Stromal cell of bone marrow (primary cell): ENCODE measurements around the gene TMEM131.

Source experiments
- DNase-seq: peaks from one replicate; pipeline ENCODE4 v3.0.0-alpha.2; 2012; ENCODE audit warnings: low read depth

TMEM131 gene

GRCh38 chr2:98020516-98020915 lies 24.8 kb upstream of the TMEM131 start:
- no peak for DNase-seq

DNA sequence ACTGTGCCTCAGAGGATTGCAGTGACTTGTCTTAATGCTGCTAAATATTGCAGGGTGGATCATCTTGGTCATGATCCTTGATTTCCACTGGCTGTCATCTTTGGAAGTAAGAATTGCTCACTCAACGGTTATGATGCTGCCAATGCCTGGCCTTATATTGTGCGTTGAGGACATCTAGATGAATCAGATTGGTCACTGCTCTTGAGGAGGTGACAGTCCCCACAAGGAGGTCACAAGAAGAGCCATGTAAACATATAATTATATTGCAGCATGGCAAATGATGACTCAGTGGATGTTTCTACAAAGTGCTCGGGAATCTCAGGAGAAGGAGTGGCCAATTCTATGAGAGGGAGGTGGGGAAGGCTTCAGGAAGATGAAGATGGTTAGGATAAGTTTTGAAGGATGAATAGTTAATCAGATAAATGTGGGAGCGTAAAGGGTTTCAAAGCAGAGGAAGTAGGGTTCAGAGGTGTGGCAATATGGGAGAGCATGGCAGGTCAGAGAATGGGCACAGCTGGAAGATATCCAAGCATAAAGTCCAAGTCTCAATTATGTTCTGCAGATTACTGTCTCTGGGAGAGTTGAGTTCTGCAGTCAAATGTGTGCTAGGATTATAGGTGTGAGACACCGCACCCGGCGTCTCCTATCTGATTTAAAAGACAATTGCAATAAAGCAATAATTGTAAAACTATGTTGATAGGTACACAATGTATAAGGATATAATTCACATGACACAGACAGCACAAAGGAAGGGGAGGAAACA lies 21.3 kb upstream of the TMEM131 start:
- no peak for DNase-seq

GRCh38 chr2:98015671-98016070 lies 19.9 kb upstream of the TMEM131 start:
- DNase-seq: no peak

DNA sequence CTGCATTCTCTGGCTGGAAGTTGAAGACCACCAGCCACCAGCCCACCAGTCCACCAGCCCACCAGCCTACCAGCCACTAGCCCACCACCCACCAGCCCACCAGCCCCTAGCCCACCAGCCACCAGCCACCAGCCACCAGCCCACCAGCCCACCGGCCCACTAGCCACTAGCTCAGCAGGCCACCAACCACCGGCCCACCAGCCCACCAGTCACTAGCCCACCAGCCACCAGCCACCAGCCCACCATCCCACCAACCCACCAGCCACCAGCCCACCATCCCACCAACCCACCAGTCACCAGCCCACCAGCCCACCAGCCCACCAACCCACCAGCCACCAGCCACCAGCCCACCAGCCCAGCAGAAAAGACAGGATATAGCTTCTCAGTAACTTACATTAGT lies 18.6 kb upstream of the TMEM131 start:
- DNase-seq: no peak

DNA sequence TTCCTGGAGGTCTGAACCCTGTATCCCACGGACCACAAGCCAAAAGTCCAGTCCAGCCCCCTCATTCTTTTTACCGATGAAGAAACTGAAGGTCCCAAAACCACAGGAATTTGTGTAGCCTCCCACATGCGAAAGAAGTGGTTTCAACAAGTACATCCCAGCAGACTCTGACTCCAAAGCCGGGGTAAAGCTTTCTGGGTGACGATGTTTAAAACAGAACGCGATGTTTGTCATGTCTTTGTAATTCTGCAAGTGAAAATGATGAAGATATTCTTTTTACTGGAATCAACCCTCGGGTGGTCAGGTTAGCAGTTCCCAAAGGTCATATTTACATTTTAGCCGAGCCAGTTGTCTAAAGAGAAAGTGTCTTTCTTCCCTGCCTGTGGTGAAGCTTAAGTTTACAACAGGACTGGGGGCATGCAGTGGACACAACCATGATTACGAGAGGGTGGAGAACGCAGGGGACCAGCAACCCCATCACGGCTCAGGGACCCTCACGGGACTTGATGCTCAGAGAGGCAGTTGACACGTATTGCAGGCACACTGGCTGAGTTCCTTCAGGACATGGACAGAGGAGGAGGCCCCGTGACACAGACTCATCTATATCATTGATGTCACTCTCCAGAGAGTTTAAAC lies 17.8 kb upstream of the TMEM131 start:
- no peak for DNase-seq

DNA sequence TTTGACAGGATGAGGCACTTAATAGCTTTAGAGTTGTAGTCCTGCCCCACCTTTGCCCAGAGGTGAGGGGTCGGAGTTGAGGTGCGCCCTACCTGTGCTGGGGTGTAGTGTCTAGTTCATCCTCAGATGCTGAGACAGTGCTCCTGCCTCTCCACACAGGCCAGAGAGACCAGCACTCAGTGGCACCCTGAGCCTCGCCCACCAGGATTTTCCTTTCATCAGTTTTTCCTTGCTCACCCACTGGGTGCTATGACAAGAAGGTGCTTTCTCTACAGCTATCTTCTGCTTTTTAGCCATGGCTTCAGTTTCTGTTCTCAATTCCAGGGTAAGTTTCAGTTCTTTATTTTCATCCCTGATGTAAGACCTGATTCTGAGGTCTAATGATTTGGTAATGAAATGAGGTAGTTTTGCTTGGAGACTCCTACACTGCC lies 16.8 kb upstream of the TMEM131 start:
- no peak for DNase-seq

GRCh38 chr2:98009887-98010760 lies 14.4 kb upstream of the TMEM131 start:
- DNase-seq: no peak

- DNase-seq: no peak
These were observed 12.7 kb upstream of the TMEM131 start for GRCh38 chr2:98008415-98008814.

GRCh38 chr2:98006378-98006777 lies 10.6 kb upstream of the TMEM131 start:
- DNase-seq: no peak

DNA sequence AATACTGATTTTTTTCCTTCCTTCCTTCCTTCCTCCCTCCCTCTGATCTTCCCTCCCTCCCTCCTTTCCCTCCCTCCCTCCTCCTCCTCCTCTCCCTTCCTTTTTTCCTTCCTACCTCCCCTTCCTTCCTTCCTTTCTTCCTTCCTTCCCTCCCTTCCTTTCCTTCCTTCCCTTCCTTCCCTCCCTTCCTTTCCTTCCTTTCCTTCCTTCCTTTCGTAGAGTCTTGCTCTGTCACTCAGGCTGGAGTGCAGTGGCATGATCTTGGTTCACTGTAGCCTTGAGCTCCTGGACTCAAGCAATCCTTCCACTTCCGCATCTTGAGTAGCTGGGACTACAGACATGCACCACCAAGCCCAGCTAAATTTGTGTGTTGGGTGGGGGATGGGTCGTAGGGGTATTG lies 8.9 kb upstream of the TMEM131 start:
- DNase-seq: no peak

GRCh38 chr2:98004047-98004446 lies 8.3 kb upstream of the TMEM131 start:
- no peak for DNase-seq

DNA sequence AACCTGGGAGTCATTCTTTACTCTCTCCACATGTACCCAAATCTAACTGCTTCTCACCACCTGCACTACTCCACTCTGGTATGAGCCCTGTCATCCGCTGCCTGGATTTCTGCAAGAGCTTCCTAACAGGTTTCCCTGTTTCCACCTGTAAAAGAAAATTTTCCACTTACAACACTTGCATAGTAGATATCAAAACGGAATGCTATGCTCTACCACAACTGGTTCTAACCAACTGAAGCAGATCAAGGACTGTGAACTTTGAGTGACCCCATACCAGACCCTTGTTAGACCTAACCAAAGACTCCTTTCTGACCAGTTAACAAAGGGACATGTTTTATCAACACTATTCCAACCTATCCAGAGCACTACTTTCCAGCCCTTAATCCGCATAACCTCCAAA lies 3.8 kb upstream of the TMEM131 start:
- DNase-seq: no peak

DNA sequence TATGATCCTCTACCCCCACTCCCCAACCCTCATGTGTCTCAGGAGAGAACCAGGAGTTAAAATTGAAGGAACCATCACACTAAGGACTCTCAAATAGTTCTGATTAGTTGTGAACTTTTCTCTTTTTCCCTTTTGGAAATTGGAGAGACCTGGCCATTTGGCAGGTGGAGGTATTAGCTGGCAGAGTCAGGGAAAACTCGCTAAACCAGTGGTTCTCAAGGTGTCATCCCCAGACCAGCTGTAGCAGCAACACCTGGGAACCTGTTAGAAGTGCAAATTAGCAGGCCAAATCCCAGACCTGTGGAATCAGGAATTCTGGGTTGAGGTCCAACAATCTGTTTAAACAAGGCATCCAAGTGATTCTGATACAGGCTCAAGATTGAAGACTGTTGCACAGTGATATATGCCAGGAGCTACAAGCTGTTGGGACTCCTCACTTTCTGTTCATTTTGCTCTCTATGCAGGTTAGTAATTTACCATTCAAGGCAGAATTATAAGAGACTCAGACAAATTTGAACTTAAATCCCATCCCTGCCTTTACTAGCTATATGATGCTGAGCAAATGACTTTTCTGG lies 2.8 kb upstream of the TMEM131 start:
- no peak for DNase-seq

- no peak for DNase-seq
These were observed 2.1 kb upstream of the TMEM131 start for GRCh38 chr2:97997784-97998392.

- no peak for DNase-seq
These were observed 931 bp upstream of the TMEM131 start for GRCh38 chr2:97996679-97997078.

GRCh38 chr2:97995026-97995733 lies 568 bp downstream of the TMEM131 start:
- peak; percentile 5 for DNase-seq

DNA sequence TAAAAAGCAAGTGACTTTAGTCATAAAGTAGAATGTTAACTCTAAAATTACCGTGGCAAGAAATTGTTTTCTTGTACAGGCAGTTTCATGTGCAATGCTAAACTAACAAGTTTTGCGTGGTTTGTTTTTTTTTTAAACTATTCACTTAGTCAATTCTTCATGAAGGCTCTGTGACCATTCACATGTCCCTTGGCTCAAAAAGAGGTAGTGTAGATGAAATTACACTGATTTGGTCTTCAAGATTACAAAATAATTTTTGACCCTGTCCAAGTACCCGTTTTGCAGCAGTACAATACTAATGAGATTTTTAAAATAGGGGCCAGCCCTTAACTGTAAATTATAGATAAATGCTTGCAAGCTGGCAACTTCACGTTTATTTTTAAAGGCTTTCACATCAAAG lies 1.3 kb downstream of the TMEM131 start:
- DNase-seq: no peak

DNA sequence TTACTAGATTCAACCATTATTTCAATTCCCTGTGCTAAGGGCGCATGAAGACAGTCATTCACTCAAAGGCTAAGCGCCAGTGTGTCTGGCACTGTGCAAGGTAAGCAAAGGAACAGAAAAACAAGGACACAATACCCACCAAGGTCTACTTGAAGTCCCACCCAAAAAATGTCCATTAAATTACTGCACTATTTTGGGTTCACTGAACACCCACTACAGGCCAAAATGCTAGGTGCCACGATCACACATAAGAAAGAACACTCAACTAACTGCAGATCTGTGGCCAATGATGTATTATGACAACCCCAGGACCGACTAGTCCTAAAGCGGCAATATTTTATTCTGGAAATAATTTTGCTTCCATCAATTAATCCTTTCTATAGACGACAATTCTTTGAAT lies 1.8 kb downstream of the TMEM131 start:
- no peak for DNase-seq

DNA sequence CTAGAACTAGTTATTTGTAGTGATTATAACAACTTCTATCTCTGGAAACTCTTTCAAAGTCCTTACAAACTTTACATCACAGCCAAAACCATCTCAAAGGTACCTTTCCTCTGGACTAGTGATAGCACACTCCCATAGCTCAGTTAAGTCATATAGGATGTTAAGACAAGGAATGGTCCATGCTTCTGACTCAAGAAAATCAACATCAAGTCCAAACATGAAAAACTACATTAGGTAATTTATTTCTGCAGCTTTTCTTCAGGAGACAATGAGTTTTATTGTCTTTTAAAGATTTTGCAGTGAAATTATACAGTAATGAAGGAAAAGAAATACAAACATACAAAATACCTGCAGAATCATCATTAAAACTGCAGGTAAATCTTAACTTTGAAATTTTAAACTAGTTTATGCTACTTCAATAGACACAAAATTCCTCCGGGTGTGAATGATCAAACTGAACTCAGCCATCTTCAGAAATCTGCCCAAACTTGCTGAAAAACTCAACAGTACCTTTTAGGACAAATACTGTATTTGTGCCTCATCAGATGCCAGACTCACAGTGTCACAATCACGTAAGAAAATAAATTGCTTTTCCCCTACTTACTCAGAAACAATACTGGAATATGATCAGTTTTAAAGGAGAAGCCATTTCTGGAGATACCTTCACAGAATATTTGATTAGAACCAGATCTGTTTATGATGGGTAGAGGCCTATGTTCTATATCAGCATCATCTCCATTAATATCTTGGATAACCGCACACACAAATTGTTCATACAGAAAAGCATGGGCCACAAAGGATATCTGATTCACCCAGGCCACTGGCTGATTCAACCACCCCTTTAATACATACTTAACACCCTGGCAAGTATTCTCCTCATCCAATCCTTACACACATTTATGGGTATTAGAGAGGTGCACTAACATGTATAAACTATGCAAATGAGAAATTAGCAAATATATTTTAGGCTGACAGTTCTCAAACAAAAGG lies 2.6 kb downstream of the TMEM131 start:
- DNase-seq: no peak
